ENCODE results near the gene PHYKPL.

- TF ChIP-seq POLR2A (IDR thresholded peaks at IDR 0.05; ENCODE audit: low read length) (no peak), GATA1 (IDR thresholded peaks at IDR 0.05; ENCODE audit: low read depth, low read length) (no peak)
These were observed 36.3 kb downstream of the PHYKPL start for GRCh38 chr5:178196281-178196812.

Measured in erythroblast (primary cell).